HepG2 (cell line): ENCODE data around the gene MTFR1L. TPM values are rescaled to one million over a fixed set of nuclear protein-coding genes. Genes with fewer than 3 reads are reported as not detected.

Experiments
- JUNB ChIP-seq: sonication (generic); formaldehyde crosslinking; IDR thresholded peaks from 2 replicates; pipeline ENCODE4 v1.8.0; 2022; ENCODE audit warnings: missing genetic modification reagents, mild to moderate bottlenecking, borderline replicate concordance
- KDM3A ChIP-seq: IDR thresholded peaks from 2 replicates; pipeline ENCODE4 v1.6.1; 2018; ENCODE audit warnings: low read depth, missing compliant biosample characterization
- KLF13 ChIP-seq: sonication (generic); formaldehyde crosslinking; IDR thresholded peaks from 2 replicates; pipeline ENCODE4 v1.4.0; 2020; ENCODE audit warnings: mild to moderate bottlenecking, missing genetic modification reagents
- RAD51 ChIP-seq: fragments of 450-650 bp; IDR thresholded peaks from 2 replicates; pipeline ENCODE4 v1.6.1; 2016; ENCODE audit warnings: borderline replicate concordance
- SAFB2 ChIP-seq: sonication (generic); formaldehyde crosslinking; IDR thresholded peaks from 2 replicates; pipeline ENCODE4 v1.5.1; 2020; ENCODE audit warnings: missing genetic modification reagents, low read depth, mild to moderate bottlenecking, borderline replicate concordance
- SIN3B ChIP-seq: fragments of 150-350 bp; IDR thresholded peaks from 2 replicates; pipeline ENCODE4 v1.6.1; 2014; ENCODE audit warnings: low read length
- SMAD1 ChIP-seq: sonication (generic); formaldehyde crosslinking; IDR thresholded peaks from 2 replicates; pipeline ENCODE4 v1.4.0; 2020; ENCODE audit warnings: missing genetic modification reagents, low read depth, mild to moderate bottlenecking, borderline replicate concordance
- ZFYVE20 ChIP-seq: sonication (generic); formaldehyde crosslinking; IDR thresholded peaks from 2 replicates; pipeline ENCODE4 v1.8.0; 2023; ENCODE audit warnings: low read depth, mild to moderate bottlenecking, moderate library complexity, missing genetic modification reagents, borderline replicate concordance
- ZNF230 ChIP-seq: sonication (generic); formaldehyde crosslinking; IDR thresholded peaks from 2 replicates; pipeline ENCODE4 v1.4.0; 2020; ENCODE audit warnings: mild to moderate bottlenecking, missing genetic modification reagents
- ZNF282 ChIP-seq: fragments of 450-650 bp; IDR thresholded peaks from 2 replicates; pipeline ENCODE4 v1.6.1; 2018; ENCODE audit not compliant: partially characterized antibody
- ZNF674 ChIP-seq: sonication (generic); formaldehyde crosslinking; IDR thresholded peaks from 2 replicates; pipeline ENCODE4 v1.5.0; 2020; ENCODE audit warnings: low read depth, mild to moderate bottlenecking, missing genetic modification reagents
- ZNF737 ChIP-seq: sonication (generic); formaldehyde crosslinking; IDR thresholded peaks from 2 replicates; pipeline ENCODE4 v1.5.0; 2020; ENCODE audit warnings: missing genetic modification reagents, mild to moderate bottlenecking, borderline replicate concordance
- ZSCAN30 ChIP-seq: sonication (generic); formaldehyde crosslinking; IDR thresholded peaks from 2 replicates; pipeline ENCODE4 v1.5.0; 2020; ENCODE audit warnings: mild to moderate bottlenecking, missing genetic modification reagents
- polyA plus RNA-seq, 8 experiments: library from polyadenylated mRNA; depleted of rRNA in 3 of 8; stranded (reverse) in 7 of 8; unstranded in 1 of 8; fragments of >200 nt; fragmentation: Illumina TruSeq in 4 of 8; extraction: Trizol in 4 of 8; gene quantifications; 2 replicates each; pipeline versions ENCODE4 v1.2.1 to v1.2.3, GENCODE V29; 2011 to 2016; ENCODE audit warnings: low read depth in 4 of 8, missing spikeins in 1 of 8, mixed read lengths in 1 of 8; ENCODE audit not compliant: insufficient read depth in 1 of 8
- total RNA-seq, 5 experiments: library from RNA; depleted of rRNA; stranded (reverse); fragments of >200 nt; fragmentation: Illumina TruSeq; extraction: Trizol; gene quantifications; 2 replicates each; pipeline ENCODE4 v1.2.3, GENCODE V29; 2016; ENCODE audit warnings: low read depth in 1 of 5
- TF ChIP-seq, protein P1 (sequence below): sonication (generic); formaldehyde crosslinking; IDR thresholded peaks from 2 replicates; pipeline ENCODE4 v1.4.0; 2020; ENCODE audit warnings: low read depth, missing genetic modification reagents
- TF ChIP-seq, protein P2 (sequence below): sonication (generic); formaldehyde crosslinking; IDR thresholded peaks from 2 replicates; pipeline ENCODE4 v1.8.0; 2022; ENCODE audit warnings: low read depth, missing genetic modification reagents
- TF ChIP-seq, protein P3 (sequence below): sonication (generic); formaldehyde crosslinking; IDR thresholded peaks from 2 replicates; pipeline ENCODE4 v1.5.0; 2020; ENCODE audit warnings: missing genetic modification reagents
- TF ChIP-seq, protein P4 (sequence below): sonication (generic); formaldehyde crosslinking; IDR thresholded peaks from 2 replicates; pipeline ENCODE4 v1.4.0; 2020; ENCODE audit warnings: missing genetic modification reagents
- TF ChIP-seq, protein P5 (sequence below): IDR thresholded peaks from 2 replicates; pipeline ENCODE4 v1.6.1; 2016; ENCODE audit warnings: low read depth
- TF ChIP-seq, protein P6 (sequence below): sonication (generic); formaldehyde crosslinking; IDR thresholded peaks from 2 replicates; pipeline ENCODE4 v1.4.0; 2020; ENCODE audit warnings: mild to moderate bottlenecking, low read depth, missing genetic modification reagents

Gene MTFR1L
- total and polyA plus RNA-seq, 2 of the 13 experiments (the other 11 are each of a cell fraction or from before 2014, with no cell fraction given), result 38.0 to 55.7 TPM

DNA sequence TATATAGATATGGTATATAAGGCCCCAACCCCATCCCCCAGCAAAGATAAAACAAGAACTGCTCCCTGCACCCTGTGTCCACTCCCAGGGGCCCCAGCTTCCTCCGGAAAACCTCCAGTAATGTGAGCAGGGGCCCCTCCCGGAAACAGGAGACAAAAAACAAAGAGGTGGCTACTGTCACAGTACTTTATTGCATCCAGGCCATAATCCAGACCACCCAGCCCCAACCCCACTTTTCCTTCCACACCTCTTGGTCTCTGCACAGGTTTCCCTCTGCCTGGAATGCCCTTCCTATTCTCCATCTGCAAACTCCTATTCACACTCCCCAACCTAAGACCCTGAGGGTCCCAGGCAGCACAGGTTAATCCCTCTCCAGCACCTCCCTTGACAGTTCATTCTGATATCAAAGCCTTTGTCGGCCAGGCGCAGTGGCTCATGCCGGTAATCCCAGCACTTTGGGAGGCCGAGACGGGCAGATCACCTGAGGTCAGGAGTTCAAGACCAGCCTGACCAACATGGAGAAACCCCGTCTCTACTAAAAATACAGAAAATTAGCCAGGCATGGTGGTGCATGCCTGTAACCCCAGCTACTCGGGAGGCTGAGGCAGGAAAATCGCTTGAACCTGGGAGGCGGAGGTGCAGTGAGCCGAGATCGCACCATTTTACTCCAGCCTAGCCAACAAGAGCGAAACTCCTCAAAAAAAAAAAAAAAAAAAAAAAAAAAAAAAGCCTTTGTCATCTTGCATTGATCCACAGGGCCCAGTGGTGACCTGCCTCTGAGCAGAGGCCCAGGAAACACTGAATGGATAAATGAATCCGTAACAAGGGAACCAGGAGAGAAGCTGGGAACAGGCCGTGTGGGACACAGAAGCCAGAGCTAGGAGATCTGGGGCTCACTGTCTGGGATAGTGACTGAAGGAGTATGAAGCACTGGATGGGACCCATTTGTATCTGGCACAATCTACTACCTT is 41.8 kb downstream of the MTFR1L start (continued):
- TF ChIP-seq, protein P1, sequence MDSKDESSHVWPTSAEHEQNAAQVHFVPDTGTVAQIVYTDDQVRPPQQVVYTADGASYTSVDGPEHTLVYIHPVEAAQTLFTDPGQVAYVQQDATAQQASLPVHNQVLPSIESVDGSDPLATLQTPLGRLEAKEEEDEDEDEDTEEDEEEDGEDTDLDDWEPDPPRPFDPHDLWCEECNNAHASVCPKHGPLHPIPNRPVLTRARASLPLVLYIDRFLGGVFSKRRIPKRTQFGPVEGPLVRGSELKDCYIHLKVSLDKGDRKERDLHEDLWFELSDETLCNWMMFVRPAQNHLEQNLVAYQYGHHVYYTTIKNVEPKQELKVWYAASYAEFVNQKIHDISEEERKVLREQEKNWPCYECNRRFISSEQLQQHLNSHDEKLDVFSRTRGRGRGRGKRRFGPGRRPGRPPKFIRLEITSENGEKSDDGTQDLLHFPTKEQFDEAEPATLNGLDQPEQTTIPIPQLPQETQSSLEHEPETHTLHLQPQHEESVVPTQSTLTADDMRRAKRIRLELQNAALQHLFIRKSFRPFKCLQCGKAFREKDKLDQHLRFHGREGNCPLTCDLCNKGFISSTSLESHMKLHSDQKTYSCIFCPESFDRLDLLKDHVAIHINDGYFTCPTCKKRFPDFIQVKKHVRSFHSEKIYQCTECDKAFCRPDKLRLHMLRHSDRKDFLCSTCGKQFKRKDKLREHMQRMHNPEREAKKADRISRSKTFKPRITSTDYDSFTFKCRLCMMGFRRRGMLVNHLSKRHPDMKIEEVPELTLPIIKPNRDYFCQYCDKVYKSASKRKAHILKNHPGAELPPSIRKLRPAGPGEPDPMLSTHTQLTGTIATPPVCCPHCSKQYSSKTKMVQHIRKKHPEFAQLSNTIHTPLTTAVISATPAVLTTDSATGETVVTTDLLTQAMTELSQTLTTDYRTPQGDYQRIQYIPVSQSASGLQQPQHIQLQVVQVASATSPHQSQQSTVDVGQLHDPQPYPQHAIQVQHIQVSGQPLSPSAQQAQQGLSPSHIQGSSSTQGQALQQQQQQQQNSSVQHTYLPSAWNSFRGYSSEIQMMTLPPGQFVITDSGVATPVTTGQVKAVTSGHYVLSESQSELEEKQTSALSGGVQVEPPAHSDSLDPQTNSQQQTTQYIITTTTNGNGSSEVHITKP (CRISPR knock-in tag), result no peak
- TF ChIP-seq SIN3B (no peak), SAFB2 (CRISPR knock-in tag) (no peak), ZNF737 (CRISPR knock-in tag) (no peak), JUNB (peak; percentile 62; the same call in 1 of the 2 replicates), SMAD1 (CRISPR knock-in tag) (no peak), ZNF282 (no peak), ZSCAN30 (no peak), ZFYVE20 (CRISPR knock-in tag) (no peak), RAD51 (no peak), KLF13 (CRISPR knock-in tag) (no peak), ZNF674 (CRISPR knock-in tag) (no peak), KDM3A (no peak), ZNF230 (CRISPR knock-in tag) (no peak)
- TF ChIP-seq, protein P2, sequence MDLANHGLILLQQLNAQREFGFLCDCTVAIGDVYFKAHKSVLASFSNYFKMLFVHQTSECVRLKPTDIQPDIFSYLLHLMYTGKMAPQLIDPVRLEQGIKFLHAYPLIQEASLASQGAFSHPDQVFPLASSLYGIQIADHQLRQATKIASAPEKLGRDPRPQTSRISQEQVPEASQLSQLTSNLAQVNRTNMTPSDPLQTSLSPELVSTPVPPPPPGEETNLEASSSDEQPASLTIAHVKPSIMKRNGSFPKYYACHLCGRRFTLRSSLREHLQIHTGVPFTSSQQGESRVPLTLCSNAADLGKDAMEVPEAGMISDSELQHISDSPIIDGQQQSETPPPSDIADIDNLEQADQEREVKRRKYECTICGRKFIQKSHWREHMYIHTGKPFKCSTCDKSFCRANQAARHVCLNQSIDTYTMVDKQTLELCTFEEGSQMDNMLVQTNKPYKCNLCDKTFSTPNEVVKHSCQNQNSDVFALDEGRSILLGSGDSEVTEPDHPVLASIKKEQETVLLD (CRISPR knock-in tag), result no peak
- TF ChIP-seq, protein P3, sequence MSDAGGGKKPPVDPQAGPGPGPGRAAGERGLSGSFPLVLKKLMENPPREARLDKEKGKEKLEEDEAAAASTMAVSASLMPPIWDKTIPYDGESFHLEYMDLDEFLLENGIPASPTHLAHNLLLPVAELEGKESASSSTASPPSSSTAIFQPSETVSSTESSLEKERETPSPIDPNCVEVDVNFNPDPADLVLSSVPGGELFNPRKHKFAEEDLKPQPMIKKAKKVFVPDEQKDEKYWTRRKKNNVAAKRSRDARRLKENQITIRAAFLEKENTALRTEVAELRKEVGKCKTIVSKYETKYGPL, result no peak
- TF ChIP-seq, protein P4, sequence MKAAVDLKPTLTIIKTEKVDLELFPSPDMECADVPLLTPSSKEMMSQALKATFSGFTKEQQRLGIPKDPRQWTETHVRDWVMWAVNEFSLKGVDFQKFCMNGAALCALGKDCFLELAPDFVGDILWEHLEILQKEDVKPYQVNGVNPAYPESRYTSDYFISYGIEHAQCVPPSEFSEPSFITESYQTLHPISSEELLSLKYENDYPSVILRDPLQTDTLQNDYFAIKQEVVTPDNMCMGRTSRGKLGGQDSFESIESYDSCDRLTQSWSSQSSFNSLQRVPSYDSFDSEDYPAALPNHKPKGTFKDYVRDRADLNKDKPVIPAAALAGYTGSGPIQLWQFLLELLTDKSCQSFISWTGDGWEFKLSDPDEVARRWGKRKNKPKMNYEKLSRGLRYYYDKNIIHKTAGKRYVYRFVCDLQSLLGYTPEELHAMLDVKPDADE, result no peak
- TF ChIP-seq, protein P5, sequence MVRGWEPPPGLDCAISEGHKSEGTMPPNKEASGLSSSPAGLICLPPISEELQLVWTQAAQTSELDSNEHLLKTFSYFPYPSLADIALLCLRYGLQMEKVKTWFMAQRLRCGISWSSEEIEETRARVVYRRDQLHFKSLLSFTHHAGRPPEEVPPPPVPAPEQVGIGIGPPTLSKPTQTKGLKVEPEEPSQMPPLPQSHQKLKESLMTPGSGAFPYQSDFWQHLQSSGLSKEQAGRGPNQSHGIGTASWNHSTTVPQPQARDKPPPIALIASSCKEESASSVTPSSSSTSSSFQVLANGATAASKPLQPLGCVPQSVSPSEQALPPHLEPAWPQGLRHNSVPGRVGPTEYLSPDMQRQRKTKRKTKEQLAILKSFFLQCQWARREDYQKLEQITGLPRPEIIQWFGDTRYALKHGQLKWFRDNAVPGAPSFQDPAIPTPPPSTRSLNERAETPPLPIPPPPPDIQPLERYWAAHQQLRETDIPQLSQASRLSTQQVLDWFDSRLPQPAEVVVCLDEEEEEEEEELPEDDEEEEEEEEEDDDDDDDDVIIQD (CRISPR knock-in tag), result no peak
- TF ChIP-seq, protein P6, sequence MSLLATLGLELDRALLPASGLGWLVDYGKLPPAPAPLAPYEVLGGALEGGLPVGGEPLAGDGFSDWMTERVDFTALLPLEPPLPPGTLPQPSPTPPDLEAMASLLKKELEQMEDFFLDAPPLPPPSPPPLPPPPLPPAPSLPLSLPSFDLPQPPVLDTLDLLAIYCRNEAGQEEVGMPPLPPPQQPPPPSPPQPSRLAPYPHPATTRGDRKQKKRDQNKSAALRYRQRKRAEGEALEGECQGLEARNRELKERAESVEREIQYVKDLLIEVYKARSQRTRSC, result no peak
